ENCODE measurements around the gene TRIM52. TPM values are rescaled to one million over a fixed set of nuclear protein-coding genes. Genes with fewer than 3 reads are reported as not detected.

Gene TRIM52
- total RNA-seq, 1 donor from 2014 or later = 9.4 TPM

GRCh38 chr5:181241393-181241975 is 19.5 kb downstream of the TRIM52 start:
- Mint-ChIP-seq H3K4me3 (peak overlapping the region; percentile 99), H3K27me3 (ENCODE audit: insufficient read depth, low read depth) (peaks cover 8% of the 10 kb centered on the region), H3K4me1 (peaks cover 36% of the 10 kb centered on the region), H3K36me3 (peaks cover 46% of the 10 kb centered on the region), H3K27ac (peak overlapping the region; percentile 69), H3K9me3 (no peaks in the 10 kb centered on the region)
- Histone ChIP-seq H3K9ac (peak overlapping the region; percentile 100), H3K4me3 (peak overlapping the region; percentile 95), H3F3A (ENCODE audit: low read depth) (peaks cover 90% of the 10 kb centered on the region), H2AFZ (replicated peaks) (no peak overlapping the region), H3K9me3 (ENCODE audit: low read depth) (no peaks in the 10 kb centered on the region), H3K36me3 (peaks cover 17% of the 10 kb centered on the region), H3K4me2 (peak overlapping the region; percentile 94), H4K20me1 (ENCODE audit: low read depth) (peaks cover 69% of the 10 kb centered on the region), H3K27ac (peak overlapping the region; percentile 50), H3K4me1 (peaks cover 13% of the 10 kb centered on the region), H3K79me2 (ENCODE audit: low read depth) (peaks cover 76% of the 10 kb centered on the region), H3K27me3 (no peaks in the 10 kb centered on the region)
- DNase-seq (ENCODE audit: low spot score) = no peak
- no peak for TF ChIP-seq EZH2 (IDR thresholded peaks at IDR 0.05)
- no peak for TF ChIP-seq EZH2phosphoT487 (IDR thresholded peaks at IDR 0.05)
- TF ChIP-seq CTCF (IDR thresholded peaks at IDR 0.05) = no peak

GRCh38 chr5:181239062-181239663 is 21.8 kb downstream of the TRIM52 start:
- H3K27ac ChIP-seq = no peak overlapping the region
- no peak overlapping the region for H3K4me2 ChIP-seq
- H3K27me3 ChIP-seq = no peaks in the 10 kb centered on the region
- no peaks in the 10 kb centered on the region for H3K9me3 ChIP-seq (ENCODE audit: low read depth)
- no peak for DNase-seq (ENCODE audit: low spot score)
- TF ChIP-seq CTCF (IDR thresholded peaks at IDR 0.05) = no peak
- no peak for TF ChIP-seq EZH2phosphoT487 (IDR thresholded peaks at IDR 0.05)
- no peak for TF ChIP-seq EZH2 (IDR thresholded peaks at IDR 0.05)
- peak overlapping the region; percentile 74 for H3K4me3 Mint-ChIP-seq
- peaks cover 17% of the 10 kb centered on the region for H3K36me3 ChIP-seq
- no peak overlapping the region for H3K9ac ChIP-seq
- H3K9me3 Mint-ChIP-seq = no peaks in the 10 kb centered on the region
- peaks cover 13% of the 10 kb centered on the region for H3K4me1 ChIP-seq
- H3K36me3 Mint-ChIP-seq = peaks cover 59% of the 10 kb centered on the region
- no peak overlapping the region for H2AFZ ChIP-seq (replicated peaks)
- peaks cover 89% of the 10 kb centered on the region for H4K20me1 ChIP-seq (ENCODE audit: low read depth)
- peaks cover 22% of the 10 kb centered on the region for H3K4me1 Mint-ChIP-seq
- peaks cover 4% of the 10 kb centered on the region for H3K27me3 Mint-ChIP-seq (ENCODE audit: insufficient read depth, low read depth)
- H3F3A ChIP-seq (ENCODE audit: low read depth) = peaks cover 99% of the 10 kb centered on the region
- peaks cover 58% of the 10 kb centered on the region for H3K79me2 ChIP-seq (ENCODE audit: low read depth)
- no peak overlapping the region for H3K4me3 ChIP-seq
- H3K27ac Mint-ChIP-seq = no peak overlapping the region

GRCh38 chr5:181237729-181238385 is 23.1 kb downstream of the TRIM52 start:
- Histone ChIP-seq H3K4me2 (no peak overlapping the region), H3K36me3 (peaks cover 17% of the 10 kb centered on the region), H3K4me1 (peaks cover 13% of the 10 kb centered on the region), H3F3A (ENCODE audit: low read depth) (peaks cover 90% of the 10 kb centered on the region), H3K79me2 (ENCODE audit: low read depth) (peaks cover 49% of the 10 kb centered on the region), H3K27me3 (no peaks in the 10 kb centered on the region), H3K4me3 (no peak overlapping the region), H3K9ac (peak overlapping the region; percentile 27), H2AFZ (replicated peaks) (no peak overlapping the region), H4K20me1 (ENCODE audit: low read depth) (peaks cover 84% of the 10 kb centered on the region), H3K27ac (peak overlapping the region; percentile 70), H3K9me3 (ENCODE audit: low read depth) (no peaks in the 10 kb centered on the region)
- no peak overlapping the region for H3K27ac Mint-ChIP-seq
- H3K4me3 Mint-ChIP-seq = peak overlapping the region; percentile 18
- no peak for TF ChIP-seq EZH2phosphoT487 (IDR thresholded peaks at IDR 0.05)
- TF ChIP-seq EZH2 (IDR thresholded peaks at IDR 0.05) = no peak
- no peak for TF ChIP-seq CTCF (IDR thresholded peaks at IDR 0.05)
- DNase-seq (ENCODE audit: low spot score) = no peak
- peaks cover 7% of the 10 kb centered on the region for H3K27me3 Mint-ChIP-seq (ENCODE audit: insufficient read depth, low read depth)
- peaks cover 20% of the 10 kb centered on the region for H3K4me1 Mint-ChIP-seq
- peaks cover 54% of the 10 kb centered on the region for H3K36me3 Mint-ChIP-seq
- no peaks in the 10 kb centered on the region for H3K9me3 Mint-ChIP-seq

Measured in neural progenitor cell (in vitro differentiated cells).